Measurements from ENCODE around the gene NKX2-8. TPM values are rescaled to one million over a fixed set of nuclear protein-coding genes. Genes with fewer than 3 reads are reported as not detected.

Gene NKX2-8
- total and polyA plus RNA-seq, 2 experiments from 2014 or later: not detected

DNA sequence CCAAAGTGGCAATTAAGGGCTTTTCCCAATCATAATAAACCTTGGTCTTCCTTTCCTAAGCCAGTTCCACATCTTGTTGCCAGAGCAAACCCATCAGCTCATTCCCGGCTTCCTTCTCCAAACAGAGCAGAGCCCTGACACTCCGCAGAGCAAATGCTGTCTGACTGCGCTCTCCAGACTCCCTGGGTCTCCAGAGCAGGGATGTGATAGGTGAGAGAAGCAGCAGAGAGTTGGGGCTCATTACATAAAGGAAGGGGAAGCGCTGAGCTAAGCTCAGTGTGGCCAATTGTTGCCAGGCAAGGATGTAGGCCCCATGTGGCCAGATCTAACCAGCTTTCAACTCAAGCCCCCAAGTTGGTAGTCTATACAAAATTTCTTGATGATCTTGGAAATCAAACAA lies 43.0 kb upstream of the NKX2-8 start:
- H2AFZ ChIP-seq: no peak overlapping the region
- no peak overlapping the region for H3K4me2 ChIP-seq
- no peak overlapping the region for H3K4me3 ChIP-seq
- no peaks in the 10 kb centered on the region for H4K20me1 ChIP-seq (ENCODE audit: insufficient read depth, poor library complexity, severe bottlenecking)
- H3K4me1 ChIP-seq (ENCODE audit: insufficient read depth): no peaks in the 10 kb centered on the region
- H3K36me3 ChIP-seq (replicated peaks; ENCODE audit: insufficient read depth, low read depth): no peaks in the 10 kb centered on the region
- DNase-seq (ENCODE audit: low spot score): no peak
- no peaks in the 10 kb centered on the region for H3K9me2 ChIP-seq (replicated peaks; ENCODE audit: insufficient read depth)
- peaks cover 21% of the 10 kb centered on the region for H3K27me3 ChIP-seq
- TF ChIP-seq, protein P1, sequence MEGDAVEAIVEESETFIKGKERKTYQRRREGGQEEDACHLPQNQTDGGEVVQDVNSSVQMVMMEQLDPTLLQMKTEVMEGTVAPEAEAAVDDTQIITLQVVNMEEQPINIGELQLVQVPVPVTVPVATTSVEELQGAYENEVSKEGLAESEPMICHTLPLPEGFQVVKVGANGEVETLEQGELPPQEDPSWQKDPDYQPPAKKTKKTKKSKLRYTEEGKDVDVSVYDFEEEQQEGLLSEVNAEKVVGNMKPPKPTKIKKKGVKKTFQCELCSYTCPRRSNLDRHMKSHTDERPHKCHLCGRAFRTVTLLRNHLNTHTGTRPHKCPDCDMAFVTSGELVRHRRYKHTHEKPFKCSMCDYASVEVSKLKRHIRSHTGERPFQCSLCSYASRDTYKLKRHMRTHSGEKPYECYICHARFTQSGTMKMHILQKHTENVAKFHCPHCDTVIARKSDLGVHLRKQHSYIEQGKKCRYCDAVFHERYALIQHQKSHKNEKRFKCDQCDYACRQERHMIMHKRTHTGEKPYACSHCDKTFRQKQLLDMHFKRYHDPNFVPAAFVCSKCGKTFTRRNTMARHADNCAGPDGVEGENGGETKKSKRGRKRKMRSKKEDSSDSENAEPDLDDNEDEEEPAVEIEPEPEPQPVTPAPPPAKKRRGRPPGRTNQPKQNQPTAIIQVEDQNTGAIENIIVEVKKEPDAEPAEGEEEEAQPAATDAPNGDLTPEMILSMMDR (IDR thresholded peaks at IDR 0.05; ENCODE audit: poor library complexity): no peak
- TF ChIP-seq EZH2phosphoT487 (IDR thresholded peaks at IDR 0.05; ENCODE audit: low read depth, severe bottlenecking, unreplicated experiment): no peak
- no peak for TF ChIP-seq EZH2 (IDR thresholded peaks at IDR 0.05; ENCODE audit: borderline replicate concordance)
- WGBS (ENCODE audit: low lambda C conversion rate, missing lambda C conversion rate): 69% methylated on average over 4 of the region's 4 CpGs
- H3K9me3 ChIP-seq (ENCODE audit: low read depth): no peaks in the 10 kb centered on the region
- no peaks in the 10 kb centered on the region for H3K79me2 ChIP-seq
- H3K27ac ChIP-seq: no peak overlapping the region

DNA sequence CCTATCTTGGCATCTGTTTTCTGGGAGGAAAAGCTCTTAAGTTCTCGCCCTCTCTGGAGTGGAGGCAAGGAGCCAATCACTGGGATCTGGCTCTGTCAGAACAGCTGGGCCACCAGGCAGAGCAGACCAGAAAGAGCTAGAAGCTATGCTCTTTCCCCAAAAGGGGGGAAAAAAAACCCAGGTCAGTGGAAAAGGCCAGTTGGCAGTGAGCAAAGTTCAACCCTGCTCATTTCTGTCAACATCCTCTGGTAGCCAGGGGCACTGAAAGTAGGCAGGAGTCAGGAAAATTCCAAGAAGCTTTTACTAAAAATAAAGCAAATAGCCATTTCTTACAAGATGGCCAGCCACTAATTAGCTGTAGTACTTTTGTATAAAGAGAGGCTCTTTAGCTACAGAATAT lies 42.6 kb upstream of the NKX2-8 start:
- no peaks in the 10 kb centered on the region for H3K79me2 ChIP-seq

DNA sequence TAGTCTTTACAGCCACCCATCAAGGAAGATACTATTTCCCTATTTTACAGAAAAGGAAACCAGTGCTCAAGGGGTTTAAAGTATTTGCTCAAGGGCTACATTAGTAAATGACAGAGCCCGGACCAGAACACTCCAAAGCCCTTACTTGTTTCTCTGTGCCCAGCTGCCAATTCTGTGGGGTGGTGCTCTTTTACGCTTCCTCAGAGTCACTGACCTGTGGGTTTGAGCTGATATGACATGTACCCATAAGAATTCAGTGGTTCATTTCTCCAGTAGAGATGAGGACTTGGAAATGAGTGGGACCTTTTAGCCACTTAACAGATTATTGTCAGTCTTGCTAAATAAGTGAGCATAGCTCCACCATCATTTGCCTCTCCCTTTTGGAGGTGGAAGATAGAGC lies 37.4 kb upstream of the NKX2-8 start:
- Histone ChIP-seq H3K79me2 (no peaks in the 10 kb centered on the region), H3K9me2 (replicated peaks; ENCODE audit: insufficient read depth) (no peaks in the 10 kb centered on the region), H3K4me2 (no peak overlapping the region), H2AFZ (no peak overlapping the region), H3K27ac (no peak overlapping the region), H3K9me3 (ENCODE audit: low read depth) (no peaks in the 10 kb centered on the region), H3K4me1 (ENCODE audit: insufficient read depth) (no peaks in the 10 kb centered on the region), H3K27me3 (no peaks in the 10 kb centered on the region), H4K20me1 (ENCODE audit: insufficient read depth, poor library complexity, severe bottlenecking) (no peaks in the 10 kb centered on the region), H3K36me3 (replicated peaks; ENCODE audit: insufficient read depth, low read depth) (no peaks in the 10 kb centered on the region), H3K4me3 (no peak overlapping the region)
- no peak for DNase-seq (ENCODE audit: low spot score)
- TF ChIP-seq EZH2phosphoT487 (IDR thresholded peaks at IDR 0.05; ENCODE audit: low read depth, severe bottlenecking, unreplicated experiment) (no peak), EZH2 (IDR thresholded peaks at IDR 0.05; ENCODE audit: borderline replicate concordance) (no peak)
- TF ChIP-seq, protein P1 (IDR thresholded peaks at IDR 0.05; ENCODE audit: poor library complexity): no peak
- 89% methylated on average over 2 of the region's 2 CpGs for WGBS (ENCODE audit: low lambda C conversion rate, missing lambda C conversion rate)

More for the DNA sequence above, 42.6 kb upstream of the NKX2-8 start:
- no peaks in the 10 kb centered on the region for H4K20me1 ChIP-seq (ENCODE audit: insufficient read depth, poor library complexity, severe bottlenecking)
- H3K9me3 ChIP-seq (ENCODE audit: low read depth): no peaks in the 10 kb centered on the region
- no peaks in the 10 kb centered on the region for H3K4me1 ChIP-seq (ENCODE audit: insufficient read depth)
- H3K27me3 ChIP-seq: peaks cover 21% of the 10 kb centered on the region
- H3K36me3 ChIP-seq (replicated peaks; ENCODE audit: insufficient read depth, low read depth): no peaks in the 10 kb centered on the region
- no peak overlapping the region for H3K4me3 ChIP-seq
- H3K9me2 ChIP-seq (replicated peaks; ENCODE audit: insufficient read depth): no peaks in the 10 kb centered on the region
- no peak overlapping the region for H3K27ac ChIP-seq
- DNase-seq (ENCODE audit: low spot score): no peak
- 100% methylated on average over 1 of the region's 1 CpG for WGBS (ENCODE audit: low lambda C conversion rate, missing lambda C conversion rate)
- no peak overlapping the region for H2AFZ ChIP-seq
- TF ChIP-seq, protein P1 (IDR thresholded peaks at IDR 0.05; ENCODE audit: poor library complexity): no peak
- TF ChIP-seq EZH2 (IDR thresholded peaks at IDR 0.05; ENCODE audit: borderline replicate concordance) (no peak), EZH2phosphoT487 (IDR thresholded peaks at IDR 0.05; ENCODE audit: low read depth, severe bottlenecking, unreplicated experiment) (no peak)
- no peak overlapping the region for H3K4me2 ChIP-seq

DNA sequence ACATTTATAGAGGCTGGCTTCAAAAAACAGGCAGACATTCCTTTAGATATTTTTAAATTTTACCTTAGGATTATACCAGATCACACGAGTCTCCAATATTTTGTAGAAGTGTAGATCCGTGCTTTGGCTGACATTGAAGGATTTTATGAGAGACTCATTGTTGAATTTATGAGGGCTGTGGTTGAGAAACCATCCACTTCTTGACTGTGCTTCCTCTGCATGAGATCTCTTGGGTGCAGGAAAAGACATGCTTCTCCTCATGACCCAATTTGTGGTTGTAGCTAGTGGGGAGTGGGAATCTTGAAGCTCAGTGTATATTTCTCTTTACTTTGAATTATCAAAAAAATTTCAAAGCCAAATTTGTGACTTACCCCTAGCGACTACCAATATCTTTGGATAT lies 36.7 kb upstream of the NKX2-8 start:
- DNase-seq (ENCODE audit: low spot score): no peak
- Histone ChIP-seq H3K27me3 (no peaks in the 10 kb centered on the region), H3K36me3 (replicated peaks; ENCODE audit: insufficient read depth, low read depth) (no peaks in the 10 kb centered on the region), H3K79me2 (no peaks in the 10 kb centered on the region), H3K27ac (no peak overlapping the region), H3K9me2 (replicated peaks; ENCODE audit: insufficient read depth) (no peaks in the 10 kb centered on the region), H4K20me1 (ENCODE audit: insufficient read depth, poor library complexity, severe bottlenecking) (no peaks in the 10 kb centered on the region), H3K4me3 (no peak overlapping the region), H3K4me1 (ENCODE audit: insufficient read depth) (no peaks in the 10 kb centered on the region), H3K9me3 (ENCODE audit: low read depth) (no peaks in the 10 kb centered on the region), H3K4me2 (no peak overlapping the region), H2AFZ (no peak overlapping the region)
- TF ChIP-seq, protein P1 (IDR thresholded peaks at IDR 0.05; ENCODE audit: poor library complexity): no peak
- TF ChIP-seq EZH2phosphoT487 (IDR thresholded peaks at IDR 0.05; ENCODE audit: low read depth, severe bottlenecking, unreplicated experiment): no peak
- no peak for TF ChIP-seq EZH2 (IDR thresholded peaks at IDR 0.05; ENCODE audit: borderline replicate concordance)
- 78% methylated on average over 3 of the region's 3 CpGs for WGBS (ENCODE audit: low lambda C conversion rate, missing lambda C conversion rate)
